Neural progenitor cell (in vitro differentiated cells): ENCODE results near the gene NAA40.

Experiments used
- CTCF ChIP-seq: fragments of 200-600 bp; sonication (generic); IDR thresholded peaks from 2 replicates; pipeline ENCODE4 v1.5.1; 2017; ENCODE audit warnings: antibody characterized with exemption, mild to moderate bottlenecking
- EZH2 ChIP-seq: fragments of 200-600 bp; sonication (generic); IDR thresholded peaks from 2 replicates; pipeline ENCODE4 v1.6.1; 2017; ENCODE audit warnings: antibody characterized with exemption, mild to moderate bottlenecking, moderate library complexity

DNA sequence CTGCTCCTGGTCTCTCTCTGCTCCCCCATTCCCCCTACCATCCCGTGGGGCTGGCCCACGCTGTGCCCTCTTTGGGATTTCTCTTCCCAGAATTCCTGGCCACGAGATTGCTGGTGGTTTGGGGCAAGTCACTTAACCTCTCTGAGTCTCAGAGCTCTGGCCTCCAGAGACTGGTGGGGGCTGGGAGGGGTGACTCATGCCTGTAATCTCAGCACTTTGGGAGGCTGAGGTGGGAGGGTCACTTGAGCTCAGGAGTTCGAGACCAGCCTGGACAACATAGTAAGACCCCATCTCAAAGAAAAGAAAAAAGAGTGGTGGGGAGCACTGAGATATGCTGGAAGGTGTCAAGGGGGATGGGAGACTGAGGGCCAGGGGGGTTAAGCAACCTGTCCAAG lies 65.8 kb downstream of the NAA40 start:
- no peak for TF ChIP-seq CTCF
- TF ChIP-seq EZH2: no peak
